A549 (cell line): ENCODE measurements around the gene CERS6. TPM values are rescaled to one million over a fixed set of nuclear protein-coding genes. Genes with fewer than 3 reads are reported as not detected.

Source experiments
- ATAC-seq, 2 experiments: fragments of 200-7000 bp in 1 of 2; fragments of >200 bp in 1 of 2; cut with Nextera tagmentation in 1 of 2; cut with Tn5 transposase in 1 of 2; 3 replicates each; pipeline versions ENCODE4 v1.8.0 to v1.9.1; 2018 to 2020; ENCODE audit warnings: mild to moderate bottlenecking in 1 of 2, moderate library complexity in 1 of 2
- CTCF ChIA-PET: fragments of 300-600 bp; sonication (Branson Sonifier 250); formaldehyde crosslinking; extraction: SDS; loops from one replicate; lab custom pipeline; 2021; ENCODE audit warnings: antibody characterized with exemption, inconsistent platforms; lab: Yijun Ruan, JAX
- POLR2A ChIA-PET: fragments of 350-600 bp; formaldehyde crosslinking; extraction: SDS; loops from one replicate; lab custom pipeline; 2021; ENCODE audit warnings: antibody characterized with exemption, inconsistent platforms; lab: Yijun Ruan, JAX
- DNase-seq, 2 experiments: peaks; one replicate each; pipeline versions ENCODE4 v3.0.0 to v3.0.0-alpha.2; 2011 to 2016; ENCODE audit warnings: low read depth in 1 of 2, low spot score in 1 of 2
- FAIRE-seq: peaks from 2 replicates; lab custom pipeline; 2011; peaks lifted over from hg19 to GRCh38; lab: Jason Lieb, UNC
- H3K27ac ChIP-seq, 2 experiments: fragments of >200 bp; sonication (Bioruptor Twin); formaldehyde crosslinking; 3 replicates each; pipeline ENCODE4 v1.5.1; 2016 to 2017
- H3K4me1 ChIP-seq: fragments of >200 bp; sonication (Bioruptor Twin); formaldehyde crosslinking; 3 replicates; pipeline ENCODE4 v1.6.1; 2016
- H3K4me2 ChIP-seq: fragments of >200 bp; sonication (Bioruptor Twin); formaldehyde crosslinking; 3 replicates; pipeline ENCODE4 v1.6.1; 2016
- H3K4me3 ChIP-seq: fragments of >200 bp; sonication (Bioruptor Twin); formaldehyde crosslinking; 3 replicates; pipeline ENCODE4 v1.5.1; 2016
- H3K9me3 ChIP-seq: fragments of >200 bp; sonication (Bioruptor Twin); formaldehyde crosslinking; 3 replicates; pipeline ENCODE4 v1.6.1; 2016
- CBX8 ChIP-seq: fragments of 200-600 bp; sonication (generic); IDR thresholded peaks from 2 replicates; pipeline ENCODE4 v1.6.1; 2016
- CHD2 ChIP-seq: fragments of 150-350 bp; IDR thresholded peaks from 2 replicates; pipeline ENCODE4 v1.6.1; 2014; ENCODE audit warnings: low read length; ENCODE audit not compliant: partially characterized antibody
- EHF ChIP-seq: fragments of 250-450 bp; sonication (Bioruptor Pico); IDR thresholded peaks from 2 replicates; pipeline ENCODE4 v1.5.0; 2020; ENCODE audit warnings: mild to moderate bottlenecking
- EP300 ChIP-seq, 2 experiments: fragments of >200 bp; sonication (Bioruptor Twin); formaldehyde crosslinking; IDR thresholded peaks; 2 replicates in 1 of 2; 3 replicates in 1 of 2; pipeline ENCODE4 v1.6.1; 2016 to 2017
- ESRRA ChIP-seq: fragments of 150-350 bp; IDR thresholded peaks from 2 replicates; pipeline ENCODE4 v1.6.1; 2014; ENCODE audit warnings: mild to moderate bottlenecking, low read length, borderline replicate concordance
- FOSB ChIP-seq: fragments of 250-450 bp; sonication (Bioruptor Pico); IDR thresholded peaks from 2 replicates; pipeline ENCODE4 v1.5.0; 2020; ENCODE audit warnings: mild to moderate bottlenecking, moderate library complexity
- FOSL2 ChIP-seq, 2 experiments: fragments of 450-650 bp in 1 of 2; fragments of >200 bp in 1 of 2; sonication (Bioruptor Twin) in 1 of 2; formaldehyde crosslinking; IDR thresholded peaks; 2 replicates each; pipeline versions ENCODE4 v1.5.0 to v1.6.1; 2016 to 2020; ENCODE audit warnings: mild to moderate bottlenecking in 1 of 2, moderate library complexity in 1 of 2
- GATA3 ChIP-seq: IDR thresholded peaks from 2 replicates; pipeline ENCODE4 v1.6.1; 2012; ENCODE audit warnings: borderline replicate concordance
- JUNB ChIP-seq: fragments of >200 bp; sonication (Bioruptor Twin); formaldehyde crosslinking; IDR thresholded peaks from 2 replicates; pipeline ENCODE4 v1.6.1; 2016
- KDM5A ChIP-seq: fragments of 200-600 bp; sonication (generic); IDR thresholded peaks from 2 replicates; pipeline ENCODE4 v1.6.1; 2016; ENCODE audit warnings: antibody characterized with exemption, mild to moderate bottlenecking
- MAFK ChIP-seq: fragments of 450-650 bp; IDR thresholded peaks from 2 replicates; pipeline ENCODE4 v1.6.1; 2014; ENCODE audit not compliant: partially characterized antibody
- NR3C1 ChIP-seq: fragments of >200 bp; sonication (Bioruptor Twin); formaldehyde crosslinking; IDR thresholded peaks from 3 replicates; pipeline ENCODE4 v1.6.1; 2017
- PHF8 ChIP-seq: fragments of 200-600 bp; sonication (generic); IDR thresholded peaks from 2 replicates; pipeline ENCODE4 v1.6.1; 2016; ENCODE audit warnings: low read depth, mild to moderate bottlenecking, antibody characterized with exemption, moderate library complexity, borderline replicate concordance
- POLR2A ChIP-seq: IDR thresholded peaks from 2 replicates; pipeline ENCODE4 v1.6.1; 2012; ENCODE audit warnings: mild to moderate bottlenecking, low read length
- RAD21 ChIP-seq, 2 experiments: fragments of >200 bp in 1 of 2; sonication (Bioruptor Twin) in 1 of 2; formaldehyde crosslinking in 1 of 2; IDR thresholded peaks in 1 of 2; conservative IDR thresholded peaks in 1 of 2; 2 replicates in 1 of 2; 3 replicates in 1 of 2; pipeline ENCODE4 v1.6.1; 2012 to 2018; ENCODE audit warnings: inconsistent platforms in 1 of 2
- RARB ChIP-seq: fragments of 250-450 bp; sonication (Bioruptor Pico); IDR thresholded peaks from 2 replicates; pipeline ENCODE4 v1.8.0; 2021; ENCODE audit warnings: mild to moderate bottlenecking, moderate library complexity
- RCOR1 ChIP-seq: fragments of 150-350 bp; IDR thresholded peaks from 2 replicates; pipeline ENCODE4 v1.6.1; 2014; ENCODE audit warnings: antibody characterized with exemption, low read length, low read depth
- RFX5 ChIP-seq: fragments of 450-650 bp; IDR thresholded peaks from 2 replicates; pipeline ENCODE4 v1.7.1; 2014; ENCODE audit warnings: antibody characterized with exemption, mild to moderate bottlenecking, moderate library complexity
- ZFP36 ChIP-seq: fragments of 450-650 bp; IDR thresholded peaks from 2 replicates; pipeline ENCODE4 v1.6.1; 2014; ENCODE audit warnings: borderline replicate concordance; ENCODE audit not compliant: partially characterized antibody
- WGBS: methylation state at CpG from one replicate; pipeline ENCODE4 v1.1.6; 2017; ENCODE audit errors: missing lambda C conversion rate; 5-methylcytosine and 5-hydroxymethylcytosine counted together
- polyA plus RNA-seq, 4 experiments: library from polyadenylated mRNA; depleted of rRNA in 3 of 4; stranded (reverse); fragments of >200 nt; fragmentation: RNase III in 1 of 4; extraction: RNeasy Plus Mini Kit Qiagen cat#74134 plus additional on column Dnase treatment in 1 of 4; gene quantifications; 2 replicates in 3 of 4; 3 replicates in 1 of 4; pipeline ENCODE4 v1.2.3, GENCODE V29; 2011 to 2017
- TF ChIP-seq, protein P1 (sequence below): IDR thresholded peaks from 2 replicates; pipeline ENCODE4 v1.6.1; 2012; ENCODE audit warnings: low read depth, borderline replicate concordance
- TF ChIP-seq, protein P2 (sequence below): fragments of 150-350 bp; IDR thresholded peaks from 2 replicates; pipeline ENCODE4 v1.6.1; 2014; ENCODE audit warnings: low read depth, mild to moderate bottlenecking, low read length
- TF ChIP-seq, protein P3 (sequence below): fragments of 450-650 bp; IDR thresholded peaks from 2 replicates; pipeline ENCODE4 v1.6.1; 2014; ENCODE audit warnings: antibody characterized with exemption

Gene CERS6
- polyA plus RNA-seq, 2 of the 4 experiments (the other 2 are of a cell fraction) = 12.0 to 16.9 TPM

DNA sequence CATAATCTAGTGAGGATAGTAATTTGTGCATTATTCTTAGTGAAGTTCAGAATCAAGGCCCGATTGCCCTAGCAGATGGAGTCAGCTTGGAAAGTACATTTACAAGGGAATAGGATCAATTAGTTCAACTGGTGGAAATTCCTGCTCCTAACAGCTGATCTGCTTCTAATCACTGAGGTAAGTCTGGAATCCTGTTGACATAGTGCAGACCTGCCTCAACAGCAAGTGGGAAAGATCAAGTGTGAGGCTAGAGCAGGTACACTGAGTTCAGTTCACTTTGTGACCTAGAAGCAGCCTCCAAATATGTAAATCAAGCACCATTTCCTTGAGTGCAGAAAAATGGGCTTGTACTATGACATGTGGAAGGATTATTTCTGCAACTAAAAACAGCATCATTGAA is 235.1 kb downstream of the CERS6 start:
- Histone ChIP-seq H3K4me2 (no peak overlapping the region), H3K4me3 (no peak overlapping the region), H3K27ac (no peak overlapping the region), H3K9me3 (no peaks in the 10 kb centered on the region), H3K4me1 (no peaks in the 10 kb centered on the region)
- DNase-seq (no peak), FAIRE-seq (no peak), ATAC-seq (no peak)
- POLR2A ChIA-PET = no interaction called here
- WGBS = 100% methylated on average over 1 of the region's 1 CpG
- CTCF ChIA-PET = interaction anchor here (0.7 to 1.2 kb wide), 2 partner anchors 227 to 345 kb away, joined by 3 to 5 read pairs; no protein-coding TSS in a partner anchor
- no peak for TF ChIP-seq RARB
- TF ChIP-seq, protein P1, sequence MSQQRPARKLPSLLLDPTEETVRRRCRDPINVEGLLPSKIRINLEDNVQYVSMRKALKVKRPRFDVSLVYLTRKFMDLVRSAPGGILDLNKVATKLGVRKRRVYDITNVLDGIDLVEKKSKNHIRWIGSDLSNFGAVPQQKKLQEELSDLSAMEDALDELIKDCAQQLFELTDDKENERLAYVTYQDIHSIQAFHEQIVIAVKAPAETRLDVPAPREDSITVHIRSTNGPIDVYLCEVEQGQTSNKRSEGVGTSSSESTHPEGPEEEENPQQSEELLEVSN = no peak
- TF ChIP-seq CBX8 = no peak
- no peak for TF ChIP-seq NR3C1
- TF ChIP-seq CHD2 = no peak
- no peak for TF ChIP-seq EHF
- no peak for TF ChIP-seq PHF8
- no peak for TF ChIP-seq FOSL2 (IDR thresholded peaks at IDR 0.05)
- TF ChIP-seq FOSL2 (CRISPR knock-in tag; IDR thresholded peaks at IDR 0.05) = no peak
- TF ChIP-seq FOSB (CRISPR knock-in tag) = no peak
- TF ChIP-seq, protein P2, sequence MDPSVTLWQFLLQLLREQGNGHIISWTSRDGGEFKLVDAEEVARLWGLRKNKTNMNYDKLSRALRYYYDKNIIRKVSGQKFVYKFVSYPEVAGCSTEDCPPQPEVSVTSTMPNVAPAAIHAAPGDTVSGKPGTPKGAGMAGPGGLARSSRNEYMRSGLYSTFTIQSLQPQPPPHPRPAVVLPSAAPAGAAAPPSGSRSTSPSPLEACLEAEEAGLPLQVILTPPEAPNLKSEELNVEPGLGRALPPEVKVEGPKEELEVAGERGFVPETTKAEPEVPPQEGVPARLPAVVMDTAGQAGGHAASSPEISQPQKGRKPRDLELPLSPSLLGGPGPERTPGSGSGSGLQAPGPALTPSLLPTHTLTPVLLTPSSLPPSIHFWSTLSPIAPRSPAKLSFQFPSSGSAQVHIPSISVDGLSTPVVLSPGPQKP = no peak
- TF ChIP-seq KDM5A = no peak
- no peak for TF ChIP-seq POLR2A

DNA sequence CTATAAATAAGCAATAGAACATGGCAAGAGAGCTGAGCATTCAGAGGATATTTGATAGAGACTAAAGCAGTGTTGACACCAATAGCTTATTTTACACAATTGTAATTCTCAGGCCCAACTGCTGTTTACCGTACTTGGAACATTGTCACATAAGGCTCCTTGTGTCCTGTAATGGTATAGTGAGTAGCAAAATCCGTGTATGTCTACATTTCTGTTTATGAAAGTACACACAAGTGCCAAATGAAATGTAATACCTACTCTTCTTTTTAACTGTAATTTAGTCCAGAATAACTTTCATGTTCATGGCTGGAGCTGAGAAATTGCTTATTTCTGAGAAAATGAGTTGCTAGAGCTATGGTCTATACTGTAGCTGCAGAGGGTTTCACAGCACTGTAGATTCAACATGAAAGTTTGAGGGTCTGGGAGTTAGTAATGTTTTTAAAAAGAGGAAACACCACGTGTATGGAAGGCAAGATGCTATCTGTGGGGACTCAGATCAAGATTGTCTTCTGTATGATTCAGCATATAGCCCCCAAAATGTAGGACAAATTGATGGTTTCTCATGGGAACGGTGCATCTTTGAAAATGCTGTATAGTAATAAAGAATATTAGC is 236.2 kb downstream of the CERS6 start:
- no peak overlapping the region for H3K4me2 ChIP-seq
- TF ChIP-seq, protein P3, sequence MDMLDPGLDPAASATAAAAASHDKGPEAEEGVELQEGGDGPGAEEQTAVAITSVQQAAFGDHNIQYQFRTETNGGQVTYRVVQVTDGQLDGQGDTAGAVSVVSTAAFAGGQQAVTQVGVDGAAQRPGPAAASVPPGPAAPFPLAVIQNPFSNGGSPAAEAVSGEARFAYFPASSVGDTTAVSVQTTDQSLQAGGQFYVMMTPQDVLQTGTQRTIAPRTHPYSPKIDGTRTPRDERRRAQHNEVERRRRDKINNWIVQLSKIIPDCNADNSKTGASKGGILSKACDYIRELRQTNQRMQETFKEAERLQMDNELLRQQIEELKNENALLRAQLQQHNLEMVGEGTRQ = no peak
- no peak for TF ChIP-seq KDM5A
- no peak for TF ChIP-seq ZFP36
- H3K9me3 ChIP-seq = no peaks in the 10 kb centered on the region
- H3K4me1 ChIP-seq = no peaks in the 10 kb centered on the region
- H3K27ac ChIP-seq = no peak overlapping the region
- ChIA-PET POLR2A (no interaction called here), CTCF (no interaction called here)
- FAIRE-seq = no peak
- ATAC-seq = no peak
- H3K4me3 ChIP-seq = no peak overlapping the region
- no peak for DNase-seq
- WGBS = 79% methylated on average over 4 of the region's 4 CpGs

DNA sequence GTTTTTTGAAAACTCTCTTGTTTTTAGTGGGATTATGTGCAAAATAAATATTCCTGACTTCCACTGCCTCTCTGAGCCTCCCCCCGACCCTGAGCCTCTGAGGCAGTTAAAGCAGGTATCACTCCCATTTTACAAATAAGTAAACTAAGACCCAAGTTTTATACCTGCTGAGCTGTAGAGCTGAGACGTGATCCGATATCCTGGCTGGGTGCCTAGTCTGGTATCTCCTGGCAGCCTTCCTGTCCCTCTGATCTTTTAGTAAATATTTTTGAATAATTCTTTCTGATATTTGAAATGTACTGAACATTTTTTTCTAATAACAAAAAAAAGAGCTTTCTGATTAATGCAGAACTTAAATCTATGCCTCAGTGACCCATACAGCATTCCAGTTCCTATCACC is 238.1 kb downstream of the CERS6 start:
- DNase-seq (no peak), ATAC-seq (no peak), FAIRE-seq (no peak)
- Histone ChIP-seq H3K9me3 (no peaks in the 10 kb centered on the region), H3K4me2 (no peak overlapping the region), H3K4me1 (no peaks in the 10 kb centered on the region), H3K27ac (no peak overlapping the region), H3K4me3 (no peak overlapping the region)
- TF ChIP-seq MAFK = no peak
- TF ChIP-seq EP300 (IDR thresholded peaks at IDR 0.05) = no peak
- TF ChIP-seq FOSB (CRISPR knock-in tag) = no peak
- no peak for TF ChIP-seq GATA3
- no peak for TF ChIP-seq JUNB
- TF ChIP-seq PHF8 = no peak
- no peak for TF ChIP-seq RFX5
- no peak for TF ChIP-seq RAD21 (conservative IDR thresholded peaks at IDR 0.05 in 1 of 2, IDR thresholded peaks at IDR 0.05 in 1 of 2)
- TF ChIP-seq RCOR1 = no peak
- TF ChIP-seq, protein P2 = no peak
- TF ChIP-seq KDM5A = no peak
- TF ChIP-seq CBX8 = no peak
- TF ChIP-seq RARB = no peak
- no peak for TF ChIP-seq ESRRA
- ChIA-PET POLR2A (no interaction called here), CTCF (interaction anchor here (1.4 kb wide), 1 partner anchor 347 kb away, joined by 5 read pairs; no protein-coding TSS in a partner anchor)
- WGBS = 83% methylated on average over 3 of the region's 3 CpGs
